K562 (cell line): Measurements from ENCODE around the gene SEPTIN6. TPM values are rescaled to one million over a fixed set of nuclear protein-coding genes. Genes with fewer than 3 reads are reported as not detected.
A peak's percentile ranks its signal among the peaks of the same experiment; 100 is the strongest.

Source experiments
- BRF2 ChIP-seq: IDR thresholded peaks from 3 replicates; pipeline ENCODE4 v1.6.1; 2011; ENCODE audit warnings: borderline replicate concordance, mild to moderate bottlenecking; ENCODE audit not compliant: insufficient read length, insufficient read depth
- ESRRB ChIP-seq: fragments of 250-450 bp; sonication (Bioruptor Pico); IDR thresholded peaks from 2 replicates; pipeline ENCODE4 v1.5.0; 2020; ENCODE audit warnings: mild to moderate bottlenecking, moderate library complexity, borderline replicate concordance
- EWSR1 ChIP-seq: fragments of 450-650 bp; IDR thresholded peaks from 2 replicates; pipeline ENCODE4 v1.6.1; 2018; ENCODE audit warnings: borderline replicate concordance, mild to moderate bottlenecking, low read depth, moderate library complexity; ENCODE audit not compliant: partially characterized antibody
- GABPB2 ChIP-seq: fragments of 250-450 bp; sonication (Bioruptor Pico); conservative IDR thresholded peaks from 2 replicates; pipeline ENCODE4 v1.5.1; 2021; ENCODE audit warnings: mild to moderate bottlenecking
- GATAD2B ChIP-seq: fragments of 450-650 bp; IDR thresholded peaks from 2 replicates; pipeline ENCODE4 v1.6.1; 2017; ENCODE audit warnings: mild to moderate bottlenecking, borderline replicate concordance
- HDAC3 ChIP-seq: fragments of 450-650 bp; IDR thresholded peaks from 2 replicates; pipeline ENCODE4 v1.6.1; 2018; ENCODE audit warnings: borderline replicate concordance, mild to moderate bottlenecking, moderate library complexity; ENCODE audit not compliant: partially characterized antibody
- KDM1A ChIP-seq, 2 experiments: fragments of 450-650 bp; IDR thresholded peaks; 2 replicates each; pipeline ENCODE4 v1.6.1; 2016; ENCODE audit warnings: mild to moderate bottlenecking in 2 of 2
- L3MBTL2 ChIP-seq: fragments of 450-650 bp; IDR thresholded peaks from 2 replicates; pipeline ENCODE4 v1.6.1; 2016; ENCODE audit warnings: mild to moderate bottlenecking, moderate library complexity
- MLLT1 ChIP-seq, 2 experiments: fragments of 450-650 bp; IDR thresholded peaks; 2 replicates each; pipeline ENCODE4 v1.6.1; 2016
- MTA2 ChIP-seq: fragments of 450-650 bp; IDR thresholded peaks from 2 replicates; pipeline ENCODE4 v1.6.1; 2016; ENCODE audit warnings: low read depth
- RBM34 ChIP-seq: fragments of 200-400 bp; formaldehyde crosslinking; IDR thresholded peaks from 2 replicates; pipeline ENCODE4 v1.6.1; 2018; ENCODE audit warnings: low read length, borderline replicate concordance; ENCODE audit not compliant: insufficient read depth
- SLC30A9 ChIP-seq: fragments of 250-450 bp; sonication (Bioruptor Pico); IDR thresholded peaks from 2 replicates; pipeline ENCODE4 v1.8.0; 2022; ENCODE audit warnings: mild to moderate bottlenecking, moderate library complexity
- SNRNP70 ChIP-seq: fragments of 200-400 bp; formaldehyde crosslinking; optimal IDR thresholded peaks from 2 replicates; pipeline ENCODE3; 2017; ENCODE audit warnings: low read depth, low read length
- TARDBP ChIP-seq: fragments of 450-650 bp; IDR thresholded peaks from 2 replicates; pipeline ENCODE4 v1.6.1; 2016
- TGIF2 ChIP-seq: sonication (generic); formaldehyde crosslinking; IDR thresholded peaks from 2 replicates; pipeline ENCODE4 v1.8.1; 2022; ENCODE audit warnings: mild to moderate bottlenecking, missing genetic modification reagents, moderate library complexity
- THAP12 ChIP-seq: fragments of 250-450 bp; sonication (Bioruptor Pico); IDR thresholded peaks from 2 replicates; pipeline ENCODE4 v1.9.0; 2021; ENCODE audit warnings: mild to moderate bottlenecking, inconsistent platforms
- ZBTB17 ChIP-seq: fragments of 450-650 bp; formaldehyde crosslinking; IDR thresholded peaks from 2 replicates; pipeline ENCODE4 v1.4.0; 2020; ENCODE audit warnings: mild to moderate bottlenecking
- ZBTB7A ChIP-seq: IDR thresholded peaks from 2 replicates; pipeline ENCODE4 v1.6.1; 2011; ENCODE audit warnings: low read depth, mild to moderate bottlenecking, low read length, moderate library complexity, borderline replicate concordance; ENCODE audit not compliant: control insufficient read depth
- ZNF217 ChIP-seq: sonication (generic); formaldehyde crosslinking; IDR thresholded peaks from 2 replicates; pipeline ENCODE4 v1.8.0; 2022; ENCODE audit warnings: mild to moderate bottlenecking, missing genetic modification reagents
- ZNF24 ChIP-seq: fragments of 450-650 bp; IDR thresholded peaks from 2 replicates; pipeline ENCODE4 v1.6.1; 2016
- ZNF274 ChIP-seq: IDR thresholded peaks from 2 replicates; pipeline ENCODE4 v1.6.1; 2011; ENCODE audit warnings: low read depth, mild to moderate bottlenecking, low read length, moderate library complexity, borderline replicate concordance
- ZNF280A ChIP-seq: fragments of 450-650 bp; IDR thresholded peaks from 2 replicates; pipeline ENCODE4 v1.6.1; 2018; ENCODE audit warnings: mild to moderate bottlenecking, low read depth; ENCODE audit not compliant: partially characterized antibody
- ZNF778 ChIP-seq: fragments of 450-650 bp; formaldehyde crosslinking; IDR thresholded peaks from 2 replicates; pipeline ENCODE4 v1.4.0; 2020; ENCODE audit warnings: mild to moderate bottlenecking, moderate library complexity
- polyA plus RNA-seq, 8 experiments: library from polyadenylated mRNA; depleted of rRNA in 4 of 8; stranded (reverse) in 5 of 8; unstranded in 3 of 8; fragments of >200 nt; fragmentation: Nextera tagmentation in 2 of 8; fragmentation: Illumina TruSeq in 1 of 8; extraction: Ambion mirVana in 2 of 8; extraction: Trizol in 1 of 8; gene quantifications; 2 replicates each; pipeline versions ENCODE4 v1.2.1 to v1.2.3, GENCODE V29; 2011 to 2014; ENCODE audit warnings: inconsistent platforms in 1 of 8, missing spikeins in 1 of 8
- total RNA-seq, 7 experiments: library from RNA; depleted of rRNA in 6 of 7; stranded (reverse); fragments of >200 nt in 6 of 7; fragmentation: Illumina TruSeq in 2 of 7; extraction: Trizol in 2 of 7; gene quantifications; 2 replicates each; pipeline versions ENCODE4 v1.2.1 to v1.2.3, GENCODE V29; 2011 to 2021; ENCODE audit warnings: low replicate concordance in 1 of 7

The SEPTIN6 gene
- total and polyA plus RNA-seq, 9 of the 15 experiments (the other 6 are each of a cell fraction or from before 2014, with no cell fraction given): 8.4 to 67.0 (median 37.8) TPM

- TF ChIP-seq MLLT1 (IDR thresholded peaks at IDR 0.05): peak; percentile 60 to 77; a peak in 2 of 4 replicates
- TF ChIP-seq GABPB2 (CRISPR knock-in tag): no peak
- TF ChIP-seq ZNF217: no peak
- TF ChIP-seq THAP12 (CRISPR knock-in tag): no peak
- no peak for TF ChIP-seq SNRNP70
- no peak for TF ChIP-seq ZNF274
- no peak for TF ChIP-seq ZNF280A
- no peak for TF ChIP-seq KDM1A (IDR thresholded peaks at IDR 0.05)
- no peak for TF ChIP-seq EWSR1
- no peak for TF ChIP-seq L3MBTL2
- TF ChIP-seq BRF2: no peak
- no peak for TF ChIP-seq SLC30A9 (CRISPR knock-in tag)
- no peak for TF ChIP-seq RBM34
- no peak for TF ChIP-seq TGIF2 (CRISPR knock-in tag)
- no peak for TF ChIP-seq TARDBP
- TF ChIP-seq HDAC3: no peak
- TF ChIP-seq ZNF778 (CRISPR knock-in tag): no peak
- TF ChIP-seq ZNF24: no peak
- no peak for TF ChIP-seq ZBTB7A
- no peak for TF ChIP-seq ESRRB (CRISPR knock-in tag)
- no peak for TF ChIP-seq GATAD2B
- no peak for TF ChIP-seq ZBTB17 (CRISPR knock-in tag)
- TF ChIP-seq MTA2: 0 out of 2 replicates have a peak, but pooled peaks have one; percentile 22
These were observed 553 bp downstream of the SEPTIN6 start (continued) for GRCh38 chrX:119692191-119693039.
